OCI-LY1 (cell line): Measurements from ENCODE around the gene RAD51B.

ENCODE experiments used
- H2AFZ ChIP-seq: fragments of 200-600 bp; sonication (generic), shearing (Covaris generic); 2 replicates; pipeline ENCODE4 v1.6.0; 2014; ENCODE audit warnings: antibody characterized with exemption, mild to moderate bottlenecking, low read length
- H3F3A ChIP-seq: fragments of 200-600 bp; sonication (generic), shearing (Covaris generic); 2 replicates; pipeline ENCODE4 v1.6.0; 2014; ENCODE audit warnings: mild to moderate bottlenecking, antibody characterized with exemption, low read length, moderate library complexity; ENCODE audit not compliant: insufficient read depth
- H3K27ac ChIP-seq: fragments of 200-600 bp; sonication (generic); 2 replicates; pipeline ENCODE4 v1.5.1; 2014; ENCODE audit warnings: low read length, mixed run types, mild to moderate bottlenecking, low read depth; ENCODE audit not compliant: poor library complexity, severe bottlenecking
- H3K27me3 ChIP-seq: fragments of 200-600 bp; sonication (generic); 2 replicates; pipeline ENCODE4 v1.6.0; 2014; ENCODE audit warnings: antibody characterized with exemption, mild to moderate bottlenecking, low read length, moderate library complexity; ENCODE audit not compliant: insufficient read depth
- H3K36me3 ChIP-seq: fragments of 200-600 bp; sonication (generic); 2 replicates; pipeline ENCODE4 v1.6.1; 2014; ENCODE audit warnings: mild to moderate bottlenecking, antibody characterized with exemption, low read length, moderate library complexity, mixed read lengths; ENCODE audit not compliant: insufficient read depth
- H3K4me1 ChIP-seq: fragments of 200-600 bp; sonication (generic); 2 replicates; pipeline ENCODE4 v1.5.1; 2014; ENCODE audit warnings: mild to moderate bottlenecking, low read length, moderate library complexity; ENCODE audit not compliant: insufficient read depth, severe bottlenecking
- H3K4me2 ChIP-seq: fragments of 200-600 bp; sonication (generic), shearing (Covaris generic); 2 replicates; pipeline ENCODE4 v1.6.1; 2014; ENCODE audit warnings: low read length
- H3K4me3 ChIP-seq: fragments of 200-600 bp; sonication (generic); 2 replicates; pipeline ENCODE4 v1.5.1; 2014; ENCODE audit warnings: low read length, low read depth, mild to moderate bottlenecking, mixed read lengths; ENCODE audit not compliant: poor library complexity, severe bottlenecking
- H3K79me2 ChIP-seq: fragments of 200-600 bp; shearing (Covaris generic); 2 replicates; pipeline ENCODE4 v1.6.1; 2016; ENCODE audit warnings: mixed run types, low read length, mixed read lengths; ENCODE audit not compliant: insufficient read depth
- H3K9ac ChIP-seq: fragments of 200-600 bp; sonication (generic), shearing (Covaris generic); 2 replicates; pipeline ENCODE4 v1.6.1; 2014; ENCODE audit warnings: mild to moderate bottlenecking, low read length, mixed read lengths
- H3K9me2 ChIP-seq: fragments of 200-600 bp; sonication (generic), shearing (Covaris generic); 2 replicates; pipeline ENCODE4 v1.6.1; 2014; ENCODE audit warnings: low read depth, mild to moderate bottlenecking, low read length, mixed read lengths
- H3K9me3 ChIP-seq: fragments of 200-600 bp; shearing (Covaris generic); 2 replicates; pipeline ENCODE4 v1.6.1; 2014; ENCODE audit warnings: low read length, mixed read lengths
- H4K20me1 ChIP-seq: fragments of 200-600 bp; sonication (generic), shearing (Covaris generic); 2 replicates; pipeline ENCODE4 v1.6.0; 2016; ENCODE audit warnings: mild to moderate bottlenecking, low read length; ENCODE audit not compliant: insufficient read depth
- EZH2 ChIP-seq: fragments of 200-600 bp; sonication (generic), shearing (Covaris generic); IDR thresholded peaks from 2 replicates; pipeline ENCODE4 v1.8.0; 2017; ENCODE audit warnings: borderline replicate concordance, mixed run types, mild to moderate bottlenecking, antibody characterized with exemption, low read length, moderate library complexity, mixed read lengths
- TF ChIP-seq, protein P1 (sequence below): fragments of 200-600 bp; sonication (generic), shearing (Covaris generic); IDR thresholded peaks from 2 replicates; pipeline ENCODE4 v1.5.1; 2017; ENCODE audit warnings: mild to moderate bottlenecking, antibody characterized with exemption, low read length, moderate library complexity, mixed read lengths

RAD51B gene

DNA sequence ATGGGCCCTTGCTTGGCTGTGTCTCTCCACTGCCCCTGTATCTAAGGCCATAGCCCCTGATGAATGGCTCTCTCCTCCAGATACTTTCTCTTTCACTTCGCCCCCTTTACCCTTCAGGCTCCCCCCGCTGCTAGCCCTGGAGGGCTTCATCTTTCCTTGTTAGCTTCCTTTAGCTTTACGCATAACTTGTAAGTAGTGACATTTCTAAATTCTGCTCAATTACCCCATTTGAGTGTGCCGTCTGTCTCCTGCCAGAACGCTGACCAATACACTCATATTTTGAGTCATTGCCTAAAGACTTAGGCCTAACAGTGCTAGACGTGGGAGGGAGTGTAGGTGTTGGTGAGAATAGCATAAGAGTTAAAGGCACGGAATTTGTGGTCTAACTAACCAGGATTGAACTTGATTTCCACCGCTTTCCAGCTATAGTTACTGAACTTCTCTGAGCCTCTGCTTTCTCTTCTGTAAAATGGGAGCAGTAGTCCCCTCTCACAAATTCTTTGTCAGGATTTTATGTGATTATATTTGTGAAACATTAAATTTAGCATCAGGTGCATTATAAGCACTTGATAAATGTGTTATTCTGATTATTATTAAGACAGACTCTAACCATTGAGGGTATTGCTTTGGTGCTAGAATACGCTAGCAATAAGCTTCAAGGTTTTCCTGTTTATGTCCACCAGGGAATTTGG, 844.0 kb downstream of the RAD51B start:
- Histone ChIP-seq H3K79me2 (no peaks in the 10 kb centered on the region), H4K20me1 (no peaks in the 10 kb centered on the region), H3K4me1 (no peaks in the 10 kb centered on the region), H2AFZ (no peak overlapping the region), H3K9ac (no peak overlapping the region), H3K36me3 (no peaks in the 10 kb centered on the region; the same call in 1 of the 2 replicates), H3F3A (no peaks in the 10 kb centered on the region), H3K27ac (no peak overlapping the region), H3K4me2 (no peak overlapping the region), H3K9me3 (no peaks in the 10 kb centered on the region), H3K27me3 (peaks cover 5% of the 10 kb centered on the region; the same call in 1 of the 2 replicates), H3K9me2 (no peaks in the 10 kb centered on the region), H3K4me3 (no peak overlapping the region)
- TF ChIP-seq, protein P1, sequence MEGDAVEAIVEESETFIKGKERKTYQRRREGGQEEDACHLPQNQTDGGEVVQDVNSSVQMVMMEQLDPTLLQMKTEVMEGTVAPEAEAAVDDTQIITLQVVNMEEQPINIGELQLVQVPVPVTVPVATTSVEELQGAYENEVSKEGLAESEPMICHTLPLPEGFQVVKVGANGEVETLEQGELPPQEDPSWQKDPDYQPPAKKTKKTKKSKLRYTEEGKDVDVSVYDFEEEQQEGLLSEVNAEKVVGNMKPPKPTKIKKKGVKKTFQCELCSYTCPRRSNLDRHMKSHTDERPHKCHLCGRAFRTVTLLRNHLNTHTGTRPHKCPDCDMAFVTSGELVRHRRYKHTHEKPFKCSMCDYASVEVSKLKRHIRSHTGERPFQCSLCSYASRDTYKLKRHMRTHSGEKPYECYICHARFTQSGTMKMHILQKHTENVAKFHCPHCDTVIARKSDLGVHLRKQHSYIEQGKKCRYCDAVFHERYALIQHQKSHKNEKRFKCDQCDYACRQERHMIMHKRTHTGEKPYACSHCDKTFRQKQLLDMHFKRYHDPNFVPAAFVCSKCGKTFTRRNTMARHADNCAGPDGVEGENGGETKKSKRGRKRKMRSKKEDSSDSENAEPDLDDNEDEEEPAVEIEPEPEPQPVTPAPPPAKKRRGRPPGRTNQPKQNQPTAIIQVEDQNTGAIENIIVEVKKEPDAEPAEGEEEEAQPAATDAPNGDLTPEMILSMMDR = no peak

DNA sequence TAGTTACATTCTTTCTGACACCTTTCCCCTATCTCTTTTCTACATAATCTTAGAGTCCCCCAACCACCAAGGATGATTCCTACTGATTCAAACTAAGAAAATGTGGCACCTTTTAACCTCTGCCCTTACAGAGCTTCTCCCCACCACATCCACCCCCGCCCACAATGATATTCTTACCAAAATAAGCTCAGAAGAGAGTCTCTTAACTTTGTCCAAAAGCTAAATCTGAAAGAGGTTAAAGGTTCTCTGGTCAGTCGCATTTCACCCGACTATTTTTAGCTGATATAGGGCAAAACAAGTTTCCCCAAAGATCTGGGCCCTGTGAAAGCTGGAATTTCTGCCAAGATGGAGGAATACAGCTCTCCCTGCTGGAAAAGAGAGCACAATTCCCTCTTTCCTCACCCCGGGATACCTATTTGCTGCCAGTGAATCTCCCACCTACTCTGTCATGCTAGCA, 844.7 kb downstream of the RAD51B start:
- no peaks in the 10 kb centered on the region for H3K9me2 ChIP-seq
- H3K27ac ChIP-seq = no peak overlapping the region
- H4K20me1 ChIP-seq = no peaks in the 10 kb centered on the region
- no peaks in the 10 kb centered on the region for H3F3A ChIP-seq
- H3K9ac ChIP-seq = no peak overlapping the region
- no peaks in the 10 kb centered on the region for H3K9me3 ChIP-seq
- no peak overlapping the region for H3K4me3 ChIP-seq
- no peaks in the 10 kb centered on the region for H3K79me2 ChIP-seq
- H3K4me1 ChIP-seq = peaks cover 5% of the 10 kb centered on the region
- TF ChIP-seq, protein P1 = no peak
- no peak for TF ChIP-seq EZH2
- no peak overlapping the region for H2AFZ ChIP-seq
- H3K4me2 ChIP-seq = no peak overlapping the region
- no peaks in the 10 kb centered on the region; the same call in 1 of the 2 replicates for H3K36me3 ChIP-seq
- H3K27me3 ChIP-seq = peaks cover 5% of the 10 kb centered on the region; the same call in 1 of the 2 replicates

DNA sequence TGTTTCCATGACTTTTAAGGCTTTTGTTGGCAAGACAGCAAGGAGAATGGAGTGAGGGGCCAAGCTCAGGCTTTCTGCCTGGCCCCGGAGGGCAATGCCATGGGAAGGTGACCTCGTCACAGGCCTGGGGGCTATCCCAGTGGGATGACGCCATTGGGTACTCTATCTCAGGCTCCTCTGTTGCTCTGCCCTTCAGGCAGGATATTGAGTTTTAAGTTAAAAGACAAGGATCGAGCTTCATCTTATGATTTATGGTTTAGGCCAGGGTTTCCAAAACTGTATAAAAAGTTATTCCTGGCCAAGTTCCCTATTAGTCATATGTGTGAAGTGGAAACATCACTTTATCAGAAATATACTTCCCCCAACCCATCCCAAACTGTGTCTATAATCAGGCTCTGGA, 845.6 kb downstream of the RAD51B start:
- no peaks in the 10 kb centered on the region for H3K79me2 ChIP-seq
- H3K9me3 ChIP-seq = no peaks in the 10 kb centered on the region
- H4K20me1 ChIP-seq = no peaks in the 10 kb centered on the region
- no peaks in the 10 kb centered on the region for H3K27me3 ChIP-seq
- H3K4me2 ChIP-seq = no peak overlapping the region
- no peak overlapping the region for H2AFZ ChIP-seq
- no peak overlapping the region for H3K4me3 ChIP-seq
- H3K27ac ChIP-seq = no peak overlapping the region
- no peak overlapping the region for H3K9ac ChIP-seq
- H3K9me2 ChIP-seq = no peaks in the 10 kb centered on the region
- H3F3A ChIP-seq = no peaks in the 10 kb centered on the region
- H3K4me1 ChIP-seq = peaks cover 9% of the 10 kb centered on the region
- TF ChIP-seq, protein P1 = no peak
- no peak for TF ChIP-seq EZH2
- H3K36me3 ChIP-seq = no peaks in the 10 kb centered on the region; the same call in 1 of the 2 replicates
